Astrocyte of the hippocampus (primary cell): Measurements from ENCODE around the gene MAGEF1.

Experiments
- DNase-seq: peaks from one replicate; pipeline ENCODE4 v3.0.0; 2011; ENCODE audit warnings: low read depth, low spot score

Gene MAGEF1

GRCh38 chr3:184711493-184712247, at the start of gene MAGEF1:
Gene MAGEF1 (minus strand): TSS chr3:184712064. CDS start chr3:184711821, 243 bp downstream.
- DNase-seq: peak; percentile 94

- DNase-seq: peak; percentile 73
Observed at GRCh38 chr3:184761075-184761841, 49.4 kb upstream of the MAGEF1 start.

GRCh38 chr3:184760337-184761074, 48.6 kb upstream of the MAGEF1 start:
- no peak for DNase-seq

- DNase-seq: no peak
Observed at GRCh38 chr3:184759666-184760200, 47.9 kb upstream of the MAGEF1 start.

GRCh38 chr3:184758056-184758455, 46.2 kb upstream of the MAGEF1 start:
- DNase-seq: no peak

- DNase-seq: no peak
Observed at GRCh38 chr3:184757022-184757651, 45.3 kb upstream of the MAGEF1 start.

GRCh38 chr3:184756151-184757021, 44.5 kb upstream of the MAGEF1 start:
- DNase-seq: no peak

- DNase-seq: no peak
Observed at GRCh38 chr3:184755315-184755731, 43.5 kb upstream of the MAGEF1 start.

- DNase-seq: no peak
Observed at GRCh38 chr3:184752361-184752760, 40.5 kb upstream of the MAGEF1 start.

- DNase-seq: no peak
Observed at GRCh38 chr3:184751204-184752040, 39.6 kb upstream of the MAGEF1 start.

GRCh38 chr3:184750349-184751083, 38.7 kb upstream of the MAGEF1 start:
- no peak for DNase-seq

GRCh38 chr3:184749168-184749744, 37.4 kb upstream of the MAGEF1 start:
- no peak for DNase-seq

GRCh38 chr3:184748219-184749135, 36.6 kb upstream of the MAGEF1 start:
- DNase-seq: peak; percentile 45

GRCh38 chr3:184746131-184747120, 34.6 kb upstream of the MAGEF1 start:
- no peak for DNase-seq

- DNase-seq: no peak
Observed at GRCh38 chr3:184745526-184745925, 33.7 kb upstream of the MAGEF1 start.

GRCh38 chr3:184743248-184743647, 31.4 kb upstream of the MAGEF1 start:
- DNase-seq: no peak
